GM23338 (cell line): Measurements from ENCODE around the gene TMEM217. TPM values are rescaled to one million over a fixed set of nuclear protein-coding genes. Genes with fewer than 3 reads are reported as not detected.

ENCODE experiments used
- ATAC-seq: fragments of 200-7000 bp; cut with Tn5 transposase; 3 replicates; pipeline ENCODE4 v1.9.1; 2020
- DNase-seq: peaks from one replicate; pipeline ENCODE4 v3.0.0-alpha.2; 2015; ENCODE audit warnings: low spot score
- H2AFZ ChIP-seq: fragments of 200-600 bp; sonication (generic); 2 replicates; pipeline ENCODE4 v1.8.0; 2016; ENCODE audit warnings: antibody characterized with exemption, mild to moderate bottlenecking, moderate library complexity
- H3F3A ChIP-seq: fragments of 200-600 bp; sonication (generic); replicated peaks from 2 replicates; pipeline ENCODE4 v1.8.0; 2017; ENCODE audit warnings: antibody characterized with exemption, mixed run types, low read depth
- H3K27ac ChIP-seq: fragments of 200-600 bp; sonication (generic); 2 replicates; pipeline ENCODE4 v1.6.1; 2016; ENCODE audit warnings: low read depth
- H3K27me3 ChIP-seq: fragments of 200-600 bp; sonication (generic); 2 replicates; pipeline ENCODE4 v1.8.0; 2016; ENCODE audit warnings: mild to moderate bottlenecking, mixed run types, moderate library complexity; ENCODE audit not compliant: insufficient read depth
- H3K36me3 ChIP-seq: fragments of 200-600 bp; sonication (generic); 2 replicates; pipeline ENCODE4 v1.8.0; 2016; ENCODE audit warnings: mild to moderate bottlenecking; ENCODE audit not compliant: insufficient read depth
- H3K4me1 ChIP-seq: fragments of 200-600 bp; sonication (generic); 2 replicates; pipeline ENCODE4 v1.8.0; 2016; ENCODE audit warnings: mild to moderate bottlenecking, moderate library complexity; ENCODE audit not compliant: insufficient read depth
- H3K4me2 ChIP-seq: fragments of 200-600 bp; sonication (generic); 2 replicates; pipeline ENCODE4 v1.7.1; 2017; ENCODE audit warnings: mixed run types
- H3K4me3 ChIP-seq: fragments of 200-600 bp; sonication (generic); 2 replicates; pipeline ENCODE4 v1.6.1; 2016; ENCODE audit warnings: mixed run types
- H3K79me2 ChIP-seq: fragments of 200-600 bp; sonication (generic); replicated peaks from 2 replicates; pipeline ENCODE4 v1.8.0; 2017; ENCODE audit warnings: mild to moderate bottlenecking; ENCODE audit not compliant: insufficient read depth
- H3K9me2 ChIP-seq: fragments of 200-600 bp; sonication (generic); 2 replicates; pipeline ENCODE4 v1.8.0; 2017; ENCODE audit not compliant: insufficient read depth
- H4K20me1 ChIP-seq: fragments of 200-600 bp; sonication (generic); replicated peaks from 2 replicates; pipeline ENCODE4 v1.8.0; 2017; ENCODE audit warnings: mild to moderate bottlenecking; ENCODE audit not compliant: insufficient read depth
- H3K27ac Mint-ChIP-seq: 2 replicates; pipeline ENCODE4 v1.8.0; 2020; ENCODE audit warnings: inconsistent platforms, mild to moderate bottlenecking, moderate library complexity, mixed read lengths
- H3K27me3 Mint-ChIP-seq: 3 replicates; pipeline ENCODE4 v1.8.0; 2022; ENCODE audit warnings: low read depth, mild to moderate bottlenecking, moderate library complexity, mixed read lengths, inconsistent platforms; ENCODE audit not compliant: insufficient read depth, poor library complexity
- H3K36me3 Mint-ChIP-seq: 3 replicates; pipeline ENCODE4 v1.8.0; 2021; ENCODE audit warnings: low read depth, mild to moderate bottlenecking, inconsistent platforms, moderate library complexity, mixed read lengths
- H3K4me1 Mint-ChIP-seq: 3 replicates; pipeline ENCODE4 v1.8.0; 2020; ENCODE audit warnings: mild to moderate bottlenecking, inconsistent platforms, mixed read lengths
- H3K4me3 Mint-ChIP-seq: 3 replicates; pipeline ENCODE4 v1.8.0; 2021; ENCODE audit warnings: moderate library complexity, mild to moderate bottlenecking, inconsistent platforms, mixed read lengths
- H3K9me3 Mint-ChIP-seq: 3 replicates; pipeline ENCODE4 v1.8.0; 2020; ENCODE audit warnings: moderate library complexity, mild to moderate bottlenecking, inconsistent platforms, mixed read lengths
- CREB1 ChIP-seq: fragments of 250-450 bp; sonication (Bioruptor Pico); IDR thresholded peaks from 2 replicates; pipeline ENCODE4 v1.5.0; 2020; ENCODE audit warnings: low read depth, mild to moderate bottlenecking, moderate library complexity
- ETS1 ChIP-seq: IDR thresholded peaks from 2 replicates; pipeline ENCODE4 v1.6.1; 2016; ENCODE audit warnings: antibody characterized with exemption
- EZH2 ChIP-seq: fragments of 200-600 bp; sonication (generic); IDR thresholded peaks from one replicate; pipeline ENCODE4 v1.8.0; 2017; ENCODE audit warnings: antibody characterized with exemption, mild to moderate bottlenecking, low read depth; ENCODE audit not compliant: unreplicated experiment
- EZH2phosphoT487 ChIP-seq: fragments of 200-600 bp; sonication (generic); IDR thresholded peaks from one replicate; pipeline ENCODE4 v1.8.1; 2018; ENCODE audit warnings: antibody characterized with exemption; ENCODE audit not compliant: unreplicated experiment
- JUNB ChIP-seq: IDR thresholded peaks from one replicate; pipeline ENCODE4 v1.6.1; 2016; ENCODE audit warnings: antibody characterized with exemption; ENCODE audit not compliant: unreplicated experiment
- NANOG ChIP-seq: IDR thresholded peaks from 2 replicates; pipeline ENCODE4 v1.6.1; 2016; ENCODE audit warnings: antibody characterized with exemption, borderline replicate concordance
- REST ChIP-seq: IDR thresholded peaks from one replicate; pipeline ENCODE4 v1.6.1; 2018; ENCODE audit warnings: antibody characterized with exemption; ENCODE audit not compliant: unreplicated experiment
- ZNF114 ChIP-seq: fragments of 250-450 bp; sonication (Bioruptor Pico); IDR thresholded peaks from 2 replicates; pipeline ENCODE4 v1.5.0; 2020; ENCODE audit warnings: mild to moderate bottlenecking, moderate library complexity
- ZNF331 ChIP-seq: fragments of 250-450 bp; sonication (Bioruptor Pico); IDR thresholded peaks from 2 replicates; pipeline ENCODE4 v1.5.0; 2020; ENCODE audit warnings: low read depth, mild to moderate bottlenecking, moderate library complexity
- polyA plus RNA-seq: library from polyadenylated mRNA; unstranded; fragments of >200 nt; fragmentation: Nextera tagmentation; extraction: Ambion mirVana; gene quantifications from 2 replicates; pipeline ENCODE4 v1.2.1, GENCODE V29; 2016
- total RNA-seq: library from RNA; depleted of rRNA; stranded (reverse); fragments of >200 nt; shearing (Covaris generic); gene quantifications from 2 replicates; pipeline ENCODE4 v1.2.3, GENCODE V29; 2014

Gene TMEM217
- total and polyA plus RNA-seq, 2 experiments from 2014 or later, result 1.3 TPM; not detected in 1

DNA sequence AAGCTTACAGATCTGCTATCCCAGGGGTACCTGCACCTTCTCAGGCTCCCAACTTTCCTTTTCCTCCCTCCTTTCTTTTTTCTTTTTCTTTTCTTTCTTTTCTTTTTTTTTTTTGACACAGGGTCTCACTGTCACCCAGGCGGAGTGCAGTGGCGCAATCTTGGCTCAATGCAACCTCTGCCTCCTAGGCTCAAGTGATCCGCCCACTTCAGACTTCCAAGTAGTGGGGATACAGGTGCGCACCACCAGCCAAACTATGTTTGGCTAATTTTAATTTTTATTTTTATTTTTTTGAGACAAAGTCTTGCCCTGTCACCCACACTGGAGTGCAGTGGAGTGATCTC is 52.0 kb downstream of the TMEM217 start:
- H3K4me3 ChIP-seq, result no peak overlapping the region
- no peaks in the 10 kb centered on the region for H3K36me3 ChIP-seq
- no peak for ATAC-seq
- H3K4me1 ChIP-seq, result no peaks in the 10 kb centered on the region; the same call in 1 of the 2 replicates
- H3K4me2 ChIP-seq, result no peak overlapping the region
- no peak overlapping the region for H2AFZ ChIP-seq
- no peaks in the 10 kb centered on the region for H3K27me3 ChIP-seq
- no peak for DNase-seq
- Mint-ChIP-seq H3K4me3 (no peak overlapping the region), H3K27me3 (peaks cover 5% of the 10 kb centered on the region), H3K27ac (peak overlapping the region; percentile 58; the same call in 1 of the 2 replicates), H3K9me3 (no peaks in the 10 kb centered on the region; the same call in 2 of the 3 replicates), H3K36me3 (no peaks in the 10 kb centered on the region), H3K4me1 (peaks cover 3% of the 10 kb centered on the region)
- no peaks in the 10 kb centered on the region for H4K20me1 ChIP-seq
- no peaks in the 10 kb centered on the region; the same call in 1 of the 2 replicates for H3F3A ChIP-seq
- H3K27ac ChIP-seq, result no peak overlapping the region
- TF ChIP-seq EZH2 (no peak), REST (no peak), CREB1 (CRISPR knock-in tag) (no peak), EZH2phosphoT487 (no peak), ZNF114 (CRISPR knock-in tag) (no peak)
- H3K9me2 ChIP-seq, result no peaks in the 10 kb centered on the region
- no peaks in the 10 kb centered on the region for H3K79me2 ChIP-seq

DNA sequence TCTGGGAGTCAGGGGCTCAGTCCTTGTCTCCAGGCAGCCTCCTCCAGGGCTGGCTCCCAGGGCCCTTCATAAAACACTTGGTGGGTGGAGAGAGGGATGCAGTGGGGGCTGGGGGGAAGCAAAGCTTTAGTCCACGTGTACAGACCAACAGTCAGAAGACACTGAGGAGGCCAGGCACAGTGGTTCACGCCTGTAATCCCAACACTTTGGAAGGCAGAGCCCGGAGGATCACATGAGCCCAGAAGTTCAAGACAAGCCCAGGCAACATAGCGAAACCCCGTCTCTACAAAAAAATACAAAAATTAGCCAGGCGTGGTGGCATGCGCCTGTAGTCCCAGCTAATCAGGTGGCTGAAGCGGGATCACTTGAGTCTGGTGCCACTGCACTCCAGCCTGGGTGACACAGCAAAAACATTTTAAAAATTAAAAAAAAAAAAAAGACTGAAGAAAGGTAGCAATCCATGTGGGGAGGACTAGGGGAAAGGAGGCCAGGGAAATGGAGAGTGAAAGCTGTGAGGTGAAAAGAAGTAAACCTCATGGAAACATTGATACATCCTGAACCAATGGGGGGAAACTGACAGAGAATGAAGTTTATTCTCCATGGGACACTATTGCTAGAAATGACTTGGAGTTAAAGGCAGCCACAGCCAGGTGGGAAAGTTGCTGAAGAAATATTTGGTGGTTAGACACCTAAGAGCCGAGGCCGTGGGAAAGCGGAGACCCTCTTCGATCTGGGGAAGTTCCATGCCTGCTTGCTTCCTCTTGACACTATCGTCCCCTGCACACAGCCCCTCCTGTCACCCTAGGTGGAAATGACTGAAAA is 52.6 kb downstream of the TMEM217 start:
- Histone ChIP-seq H3F3A (no peaks in the 10 kb centered on the region; the same call in 1 of the 2 replicates), H3K4me3 (no peak overlapping the region), H3K4me1 (no peaks in the 10 kb centered on the region), H3K79me2 (no peaks in the 10 kb centered on the region), H3K9me2 (no peaks in the 10 kb centered on the region), H3K4me2 (no peak overlapping the region), H3K36me3 (no peaks in the 10 kb centered on the region), H2AFZ (peak overlapping the region; percentile 90), H3K27me3 (no peaks in the 10 kb centered on the region), H3K27ac (no peak overlapping the region), H4K20me1 (no peaks in the 10 kb centered on the region)
- Mint-ChIP-seq H3K4me1 (peaks cover 3% of the 10 kb centered on the region), H3K36me3 (no peaks in the 10 kb centered on the region), H3K27me3 (peaks cover 5% of the 10 kb centered on the region), H3K27ac (peak overlapping the region; percentile 58; the same call in 1 of the 2 replicates), H3K4me3 (no peak overlapping the region), H3K9me3 (no peaks in the 10 kb centered on the region; the same call in 2 of the 3 replicates)
- ATAC-seq (no peak), DNase-seq (no peak)
- no peak for TF ChIP-seq CREB1 (CRISPR knock-in tag)
- TF ChIP-seq NANOG, result no peak
- TF ChIP-seq JUNB, result no peak
- TF ChIP-seq ZNF331 (CRISPR knock-in tag), result no peak
- TF ChIP-seq REST, result no peak
- TF ChIP-seq ETS1, result no peak
